GM13977 (cell line): Measurements from ENCODE around the gene DPM3.
"Not testable (repeated sequence)": the region's sequence is repeated elsewhere in the genome, so short reads cannot be mapped to it uniquely, and the experiment has no call there.

Experiments used
- DNase-seq: peaks from one replicate; pipeline ENCODE4 v3.0.0; 2012; ENCODE audit warnings: low spot score
- in situ Hi-C: fragments of 300-500 bp; cut with MboI; formaldehyde crosslinking; loops from one replicate; pipeline ENCODE4 v1.12.0; 2022; ENCODE audit warnings: low sequenced_read_pairs, low pct_unique_long_range_greater_than_20kb, mixed read lengths, inconsistent platforms; ENCODE audit not compliant: unreplicated experiment
- TF ChIP-seq, protein P1 (sequence below): IDR thresholded peaks from 2 replicates; pipeline ENCODE4 v1.5.1; 2012; ENCODE audit warnings: mild to moderate bottlenecking, control low read depth; ENCODE audit not compliant: insufficient read depth; ENCODE audit errors: extremely low read depth, missing control alignments

Gene DPM3

DNA sequence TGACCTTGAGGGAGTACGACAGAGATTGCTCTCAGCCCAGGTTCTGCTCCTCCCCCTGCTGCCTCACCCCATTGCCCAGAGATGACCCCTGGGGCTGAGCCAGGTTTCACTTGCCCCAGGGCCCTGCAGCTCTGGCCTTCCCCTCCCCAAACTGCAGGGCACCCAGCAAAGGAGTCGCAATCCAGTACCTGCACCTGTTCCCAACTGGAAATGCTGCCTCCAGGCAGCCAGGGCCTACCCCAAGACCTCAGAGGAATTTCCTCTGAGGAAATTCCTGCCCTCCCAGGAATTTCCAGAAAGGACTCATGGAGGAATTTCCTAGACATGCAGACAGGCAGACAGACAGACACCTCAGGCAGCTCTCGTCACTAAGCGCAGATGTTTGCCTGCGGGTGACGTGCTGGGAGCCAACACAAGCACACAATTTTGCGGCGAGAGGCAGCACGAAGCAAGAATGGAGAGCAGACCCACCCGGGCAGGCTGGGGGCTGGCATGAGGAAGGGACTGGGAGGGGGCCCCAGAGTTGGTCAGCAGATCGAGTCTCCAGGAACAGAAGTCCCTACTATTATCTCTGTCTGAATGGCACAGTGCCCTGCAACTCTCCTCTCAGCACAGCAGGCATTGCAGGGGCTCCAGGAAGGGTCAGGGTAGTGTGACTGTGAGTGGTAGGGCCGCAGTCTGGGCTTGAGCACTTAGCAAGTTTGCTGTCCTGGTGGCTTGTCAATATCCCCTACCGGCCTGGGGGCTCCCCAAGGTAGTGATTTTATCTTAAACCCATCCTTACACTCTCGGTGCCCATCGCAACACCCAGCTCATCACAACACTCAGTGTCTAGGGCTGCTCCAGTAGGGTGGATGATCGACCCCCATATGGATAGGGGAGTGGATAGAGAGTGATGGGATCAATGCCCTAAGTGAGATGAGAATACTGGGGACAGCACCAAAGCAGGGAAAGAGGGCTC lies 15.5 kb downstream of the DPM3 start:
- in situ Hi-C loops: no loop called here
- TF ChIP-seq, protein P1, sequence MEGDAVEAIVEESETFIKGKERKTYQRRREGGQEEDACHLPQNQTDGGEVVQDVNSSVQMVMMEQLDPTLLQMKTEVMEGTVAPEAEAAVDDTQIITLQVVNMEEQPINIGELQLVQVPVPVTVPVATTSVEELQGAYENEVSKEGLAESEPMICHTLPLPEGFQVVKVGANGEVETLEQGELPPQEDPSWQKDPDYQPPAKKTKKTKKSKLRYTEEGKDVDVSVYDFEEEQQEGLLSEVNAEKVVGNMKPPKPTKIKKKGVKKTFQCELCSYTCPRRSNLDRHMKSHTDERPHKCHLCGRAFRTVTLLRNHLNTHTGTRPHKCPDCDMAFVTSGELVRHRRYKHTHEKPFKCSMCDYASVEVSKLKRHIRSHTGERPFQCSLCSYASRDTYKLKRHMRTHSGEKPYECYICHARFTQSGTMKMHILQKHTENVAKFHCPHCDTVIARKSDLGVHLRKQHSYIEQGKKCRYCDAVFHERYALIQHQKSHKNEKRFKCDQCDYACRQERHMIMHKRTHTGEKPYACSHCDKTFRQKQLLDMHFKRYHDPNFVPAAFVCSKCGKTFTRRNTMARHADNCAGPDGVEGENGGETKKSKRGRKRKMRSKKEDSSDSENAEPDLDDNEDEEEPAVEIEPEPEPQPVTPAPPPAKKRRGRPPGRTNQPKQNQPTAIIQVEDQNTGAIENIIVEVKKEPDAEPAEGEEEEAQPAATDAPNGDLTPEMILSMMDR: no peak
- DNase-seq: no peak

DNA sequence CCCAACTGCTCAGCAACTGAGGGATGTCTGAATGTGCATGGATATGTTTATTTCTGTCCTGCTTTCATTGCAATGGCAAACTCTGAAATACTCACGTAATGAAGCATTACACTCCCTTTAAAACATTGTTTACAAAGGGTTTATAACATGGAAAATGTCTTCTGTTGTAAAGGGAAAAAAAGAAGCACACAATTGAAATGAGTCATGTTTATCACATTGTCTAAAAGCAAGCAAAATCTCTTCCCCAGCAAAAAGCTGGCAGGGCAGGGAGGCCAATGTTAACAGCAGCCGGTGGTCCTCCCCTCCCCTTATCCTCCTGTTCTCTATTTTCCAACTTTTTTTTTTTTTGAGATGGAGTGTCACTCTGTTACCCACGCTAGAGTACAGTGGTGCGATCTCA lies 16.5 kb downstream of the DPM3 start:
- DNase-seq: no peak
- in situ Hi-C loops: no loop called here
- TF ChIP-seq, protein P1: no peak

DNA sequence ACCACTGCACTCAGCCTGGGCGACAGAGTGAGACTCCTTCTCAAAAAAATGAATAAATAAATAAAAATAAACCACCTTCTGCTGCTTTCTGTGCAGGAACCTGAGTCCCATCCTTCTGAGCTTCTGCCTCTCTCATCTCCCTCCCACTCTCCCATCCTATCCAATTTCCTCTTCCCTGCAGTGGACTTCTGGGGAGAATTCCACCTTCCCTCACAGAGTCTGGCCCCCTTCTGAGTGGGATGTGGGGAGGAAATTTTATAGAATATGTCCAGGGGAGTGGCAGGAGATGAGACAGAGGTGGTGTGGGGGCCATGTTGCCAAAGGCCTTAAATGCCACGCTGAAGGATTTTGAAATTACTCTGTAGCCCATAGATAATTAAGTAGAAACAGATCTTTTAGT lies 18.0 kb downstream of the DPM3 start:
- in situ Hi-C loops: no loop called here
- TF ChIP-seq, protein P1: no peak
- DNase-seq: no peak

DNA sequence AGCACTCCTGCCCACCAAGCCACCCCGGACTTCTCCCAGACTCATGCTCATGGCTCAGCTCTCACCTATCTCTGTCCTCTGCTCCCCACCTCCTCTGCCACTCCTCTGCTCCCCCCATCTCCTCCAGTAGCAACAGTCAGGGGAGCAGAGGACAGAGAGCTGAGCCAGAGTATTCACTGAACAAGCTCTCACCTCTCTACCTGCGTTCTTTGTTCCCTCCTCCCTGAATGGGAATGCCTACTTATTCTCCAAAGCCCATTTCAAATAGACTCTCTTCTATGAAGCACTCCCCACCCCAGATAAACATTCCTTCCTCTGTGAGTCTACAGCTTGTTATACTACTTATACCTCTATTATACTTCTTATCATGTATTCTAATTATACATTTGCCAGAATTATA lies 19.1 kb downstream of the DPM3 start:
- TF ChIP-seq, protein P1: no peak
- in situ Hi-C loops: no loop called here
- no peak for DNase-seq

DNA sequence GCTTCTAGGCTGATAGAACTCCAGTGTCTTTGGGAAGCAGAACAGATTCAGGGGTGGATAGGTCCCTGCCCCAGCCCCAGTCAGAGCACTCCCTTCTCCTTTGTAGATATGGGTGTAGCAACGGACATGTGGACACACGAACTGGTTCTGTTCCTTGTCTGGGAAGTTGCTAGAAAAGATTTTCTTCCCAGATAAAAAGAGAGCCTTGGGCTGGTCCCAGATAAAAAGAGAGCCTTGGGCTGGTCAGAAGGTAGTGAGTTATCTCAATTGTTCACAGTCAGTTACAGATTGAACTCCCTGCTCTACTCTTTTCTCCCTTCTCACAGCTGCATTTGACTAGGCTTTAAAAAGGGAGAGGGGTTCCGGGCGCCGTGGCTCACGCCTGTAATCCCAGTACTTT lies 20.1 kb downstream of the DPM3 start:
- TF ChIP-seq, protein P1: no peak
- in situ Hi-C loops: no loop called here
- no peak for DNase-seq

DNA sequence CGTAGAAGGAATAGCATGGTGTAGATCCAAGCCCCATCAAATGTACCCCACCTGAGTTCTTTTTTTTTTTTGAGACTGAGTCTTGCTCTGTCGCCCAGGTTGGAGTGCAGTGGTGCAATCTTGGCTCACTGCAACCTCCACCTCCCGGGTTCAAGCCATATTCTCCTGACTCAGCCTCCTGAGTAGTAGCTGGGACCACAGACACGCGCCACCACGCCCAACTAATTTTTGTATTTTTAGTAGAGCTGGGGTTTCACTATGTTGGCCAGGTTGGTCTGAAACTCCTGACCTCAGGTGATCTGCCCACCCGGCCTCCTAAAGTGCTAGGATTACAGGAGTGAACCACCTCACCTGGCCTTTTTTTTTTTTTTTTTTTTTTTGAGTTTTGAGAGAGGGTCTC lies 22.2 kb downstream of the DPM3 start:
- DNase-seq, in situ Hi-C loops: not testable (repeated sequence)

DNA sequence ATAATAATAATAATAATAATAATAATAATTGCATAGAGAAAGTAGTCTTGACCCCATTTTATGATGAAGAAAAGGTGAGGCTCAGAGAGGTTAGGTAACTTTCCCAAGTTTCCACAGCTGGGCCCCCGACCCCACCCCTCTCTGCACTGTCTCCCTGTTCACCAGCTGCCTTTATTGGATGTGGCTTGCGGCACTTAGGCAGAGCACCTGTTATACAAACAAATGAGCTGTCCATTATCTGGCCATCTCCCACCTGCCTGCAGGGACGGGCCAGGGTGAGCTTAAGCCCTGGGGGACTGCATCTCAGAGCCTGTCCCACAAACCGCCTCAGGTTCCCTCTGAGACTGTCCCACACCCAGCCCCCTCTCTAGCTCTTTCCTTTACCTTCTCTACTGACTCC lies 22.7 kb downstream of the DPM3 start:
- TF ChIP-seq, protein P1: no peak
- no peak for DNase-seq
- in situ Hi-C loops: no loop called here
